ENCODE data around the gene TEKTIP1. TPM values are rescaled to one million over a fixed set of nuclear protein-coding genes. Genes with fewer than 3 reads are reported as not detected.

Gene TEKTIP1
- total and polyA plus RNA-seq, 2 donors (not counting 1 experiment from before 2014, with no cell fraction given): 6.3 to 17.3 TPM

DNA sequence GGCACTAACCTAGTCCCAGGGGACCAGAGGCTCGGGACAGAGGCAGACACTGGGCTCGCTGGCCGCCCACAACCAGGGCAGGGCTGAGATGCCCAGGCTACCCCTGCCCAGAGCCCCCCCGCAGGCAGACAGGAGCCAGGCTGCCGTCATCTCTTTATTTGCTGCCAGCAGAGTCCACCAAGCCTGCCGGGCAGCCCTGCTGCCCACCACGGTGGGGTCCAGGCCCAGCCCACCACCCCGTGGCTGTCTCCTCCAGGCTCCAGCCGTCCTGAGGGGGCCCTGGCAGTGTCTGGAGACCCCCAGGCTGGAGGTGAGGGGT is 5.0 kb downstream of the TEKTIP1 start:
- no peak overlapping the region for H3K27ac Mint-ChIP-seq
- Histone ChIP-seq H3K36me3 (replicated peaks in 1 of 2; ENCODE audit: control extremely low read depth in 1 of 2, control insufficient read depth in 1 of 2, extremely low read depth in 1 of 2, insufficient read depth in 2 of 2, low read length in 1 of 2) (peaks cover 0 to 35% of the 10 kb centered on the region in 2 experiments), H3K4me2 (replicated peaks; ENCODE audit: low read depth, low read length, poor library complexity, severe bottlenecking) (no peak overlapping the region), H3K9me3 (ENCODE audit: control extremely low read depth in 1 of 3, control insufficient read depth in 2 of 3, insufficient read depth in 1 of 3, low read length in 2 of 3) (peaks cover 0 to 8% (median 0%) of the 10 kb centered on the region in 3 donors), H3K79me2 (ENCODE audit: control insufficient read depth, insufficient read depth, low read length) (peaks cover 7% of the 10 kb centered on the region), H3K27me3 (replicated peaks in 1 of 4; ENCODE audit: control extremely low read depth in 1 of 4, control insufficient read depth in 3 of 4, insufficient read depth in 4 of 4, low read length in 3 of 4) (no peaks in the 10 kb centered on the region), H2AFZ (ENCODE audit: insufficient read depth, low read depth, low read length, poor library complexity, severe bottlenecking) (no peak overlapping the region), H4K20me1 (ENCODE audit: control insufficient read depth, insufficient read depth, low read length, poor library complexity, severe bottlenecking) (peaks cover 49% of the 10 kb centered on the region), H3K4me1 (ENCODE audit: control insufficient read depth in 2 of 2, insufficient read depth in 2 of 2, low read length in 2 of 2) (no peaks in the 10 kb centered on the region), H3K27ac (ENCODE audit: low read length in 2 of 2) (no peak overlapping the region), H3K9ac (ENCODE audit: low read length) (no peak overlapping the region), H3K4me3 (ENCODE audit: control extremely low read depth in 1 of 5, extremely low read depth in 1 of 5, insufficient read depth in 1 of 5, low read depth in 2 of 5, low read length in 4 of 5) (no peak overlapping the region)
- H3K4me1 Mint-ChIP-seq: peaks cover 8% of the 10 kb centered on the region
- CTCF ChIA-PET: interaction anchor here (1.2 to 3.6 kb wide), 5 partner anchors 10 to 79 kb away, joined by 3 to 37 read pairs (median 7); partner anchors contain the start of gene MFSD12
- POLR2A ChIA-PET: interaction anchor here (0.5 kb wide), 1 partner anchor 86 kb away, joined by 5 read pairs; no protein-coding TSS in a partner anchor
- H3K27me3 Mint-ChIP-seq: no peaks in the 10 kb centered on the region
- TF ChIP-seq, protein P1, sequence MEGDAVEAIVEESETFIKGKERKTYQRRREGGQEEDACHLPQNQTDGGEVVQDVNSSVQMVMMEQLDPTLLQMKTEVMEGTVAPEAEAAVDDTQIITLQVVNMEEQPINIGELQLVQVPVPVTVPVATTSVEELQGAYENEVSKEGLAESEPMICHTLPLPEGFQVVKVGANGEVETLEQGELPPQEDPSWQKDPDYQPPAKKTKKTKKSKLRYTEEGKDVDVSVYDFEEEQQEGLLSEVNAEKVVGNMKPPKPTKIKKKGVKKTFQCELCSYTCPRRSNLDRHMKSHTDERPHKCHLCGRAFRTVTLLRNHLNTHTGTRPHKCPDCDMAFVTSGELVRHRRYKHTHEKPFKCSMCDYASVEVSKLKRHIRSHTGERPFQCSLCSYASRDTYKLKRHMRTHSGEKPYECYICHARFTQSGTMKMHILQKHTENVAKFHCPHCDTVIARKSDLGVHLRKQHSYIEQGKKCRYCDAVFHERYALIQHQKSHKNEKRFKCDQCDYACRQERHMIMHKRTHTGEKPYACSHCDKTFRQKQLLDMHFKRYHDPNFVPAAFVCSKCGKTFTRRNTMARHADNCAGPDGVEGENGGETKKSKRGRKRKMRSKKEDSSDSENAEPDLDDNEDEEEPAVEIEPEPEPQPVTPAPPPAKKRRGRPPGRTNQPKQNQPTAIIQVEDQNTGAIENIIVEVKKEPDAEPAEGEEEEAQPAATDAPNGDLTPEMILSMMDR (IDR thresholded peaks at IDR 0.05): no peak
- TF ChIP-seq EZH2 (IDR thresholded peaks at IDR 0.05; ENCODE audit: borderline replicate concordance, insufficient read depth, low read depth, low read length, poor library complexity, severe bottlenecking): no peak
- DNase-seq: no peak
- no peak for ATAC-seq (ENCODE audit: low read depth)
- H3K4me3 Mint-ChIP-seq: no peak overlapping the region
- H3K9me3 Mint-ChIP-seq (ENCODE audit: insufficient read depth): no peaks in the 10 kb centered on the region
- intact Hi-C loops (cut with micrococcal nuclease): no loop called here
- WGBS (ENCODE audit: insufficient coverage): 95% methylated on average over 9 of the region's 9 CpGs

DNA sequence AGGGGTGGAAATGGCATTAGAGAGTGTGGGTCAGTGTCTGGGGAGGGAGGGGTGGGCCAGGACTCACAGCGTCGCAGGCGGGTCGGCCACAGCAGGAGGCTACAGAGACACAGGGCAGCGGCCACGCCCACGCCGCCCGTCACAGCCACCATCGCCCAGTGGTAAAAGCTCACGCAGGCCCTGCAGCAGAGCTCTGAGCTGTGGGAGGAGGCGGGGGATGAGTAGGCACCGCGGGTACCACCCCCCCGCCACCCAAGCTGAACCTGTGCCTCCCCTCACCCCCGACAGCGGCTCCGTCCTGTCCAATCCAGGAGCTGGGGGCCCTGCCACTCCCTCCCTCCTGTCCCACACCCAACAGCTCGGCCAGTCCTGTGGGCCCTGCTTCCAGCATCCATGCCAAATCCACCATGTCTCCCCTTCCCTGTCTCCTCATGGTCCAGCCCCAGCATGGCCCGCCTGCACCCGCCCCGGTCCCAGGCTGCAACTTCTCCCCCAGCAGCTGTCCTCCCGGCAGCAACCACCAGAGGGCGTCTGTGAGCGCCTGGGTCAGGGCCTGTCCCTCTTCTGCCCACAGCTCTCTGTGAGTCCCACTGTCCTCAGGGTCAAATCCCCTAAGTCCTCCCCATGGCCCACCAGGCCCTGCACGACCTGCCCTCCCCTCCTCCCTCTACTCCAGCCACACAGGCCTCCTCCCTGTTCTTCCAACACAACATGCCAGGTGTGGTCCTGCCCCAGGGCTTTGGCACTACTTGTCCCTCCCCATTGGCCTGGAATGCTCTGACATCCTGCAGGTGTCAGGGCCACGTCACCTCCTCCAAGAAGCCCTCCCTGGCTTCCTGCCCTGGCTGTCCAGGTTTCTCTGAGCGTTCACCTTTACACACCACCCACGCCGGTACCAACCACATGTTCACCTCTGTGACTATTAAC is 6.0 kb downstream of the TEKTIP1 start:
- H3K27ac Mint-ChIP-seq: peak overlapping the region; percentile 86
- TF ChIP-seq, protein P1 (IDR thresholded peaks at IDR 0.05): peak; percentile 90
- TF ChIP-seq EZH2 (IDR thresholded peaks at IDR 0.05; ENCODE audit: borderline replicate concordance, insufficient read depth, low read depth, low read length, poor library complexity, severe bottlenecking): no peak
- no peak overlapping the region for H3K4me3 Mint-ChIP-seq
- no peaks in the 10 kb centered on the region for H3K9me3 Mint-ChIP-seq (ENCODE audit: insufficient read depth)
- H3K27ac ChIP-seq (ENCODE audit: low read length in 2 of 2): no peak overlapping the region
- CTCF ChIA-PET: interaction anchor here (0.8 to 5.4 kb wide), 18 partner anchors 9 to 160 kb away, joined by 3 to 47 read pairs (median 3); partner anchors contain the start of gene MFSD12
- H4K20me1 ChIP-seq (ENCODE audit: control insufficient read depth, insufficient read depth, low read length, poor library complexity, severe bottlenecking): peaks cover 49% of the 10 kb centered on the region
- H3K79me2 ChIP-seq (ENCODE audit: control insufficient read depth, insufficient read depth, low read length): peaks cover 7% of the 10 kb centered on the region
- DNase-seq (peak; percentile 78), ATAC-seq (ENCODE audit: low read depth) (peak; percentile 78)
- peaks cover 8% of the 10 kb centered on the region for H3K4me1 Mint-ChIP-seq
- no peaks in the 10 kb centered on the region for H3K9me3 ChIP-seq (ENCODE audit: control extremely low read depth in 1 of 3, control insufficient read depth in 2 of 3, insufficient read depth in 1 of 3, low read length in 2 of 3)
- POLR2A ChIA-PET: interaction anchor here (0.6 kb wide), 1 partner anchor 239 kb away, joined by 7 read pairs; no protein-coding TSS in a partner anchor
- intact Hi-C loops (cut with micrococcal nuclease): loop anchor here (1.0 kb wide), 2 partner anchors 73 to 161 kb away; no protein-coding TSS in a partner anchor
- H2AFZ ChIP-seq (ENCODE audit: insufficient read depth, low read depth, low read length, poor library complexity, severe bottlenecking): no peak overlapping the region
- peaks cover 0 to 40% of the 10 kb centered on the region in 2 experiments for H3K36me3 ChIP-seq (replicated peaks in 1 of 2; ENCODE audit: control extremely low read depth in 1 of 2, control insufficient read depth in 1 of 2, extremely low read depth in 1 of 2, insufficient read depth in 2 of 2, low read length in 1 of 2)
- H3K4me1 ChIP-seq (ENCODE audit: control insufficient read depth in 2 of 2, insufficient read depth in 2 of 2, low read length in 2 of 2): no peaks in the 10 kb centered on the region
- no peak overlapping the region for H3K4me3 ChIP-seq (ENCODE audit: control extremely low read depth in 1 of 5, extremely low read depth in 1 of 5, insufficient read depth in 1 of 5, low read depth in 2 of 5, low read length in 4 of 5)
- H3K27me3 ChIP-seq (replicated peaks in 1 of 4; ENCODE audit: control extremely low read depth in 1 of 4, control insufficient read depth in 3 of 4, insufficient read depth in 4 of 4, low read length in 3 of 4): no peaks in the 10 kb centered on the region
- no peaks in the 10 kb centered on the region for H3K27me3 Mint-ChIP-seq
- 72% methylated on average over 26 of the region's 30 CpGs for WGBS (ENCODE audit: insufficient coverage)
- no peak overlapping the region for H3K4me2 ChIP-seq (replicated peaks; ENCODE audit: low read depth, low read length, poor library complexity, severe bottlenecking)
- no peak overlapping the region for H3K9ac ChIP-seq (ENCODE audit: low read length)

All from B cell (primary cell).